HS-27A (cell line): ENCODE results near the gene NXPH4.

Experiments used
- DNase-seq: peaks from one replicate; pipeline ENCODE4 v3.0.0-alpha.2; 2012; ENCODE audit warnings: low read depth, missing footprints

Gene NXPH4

DNA sequence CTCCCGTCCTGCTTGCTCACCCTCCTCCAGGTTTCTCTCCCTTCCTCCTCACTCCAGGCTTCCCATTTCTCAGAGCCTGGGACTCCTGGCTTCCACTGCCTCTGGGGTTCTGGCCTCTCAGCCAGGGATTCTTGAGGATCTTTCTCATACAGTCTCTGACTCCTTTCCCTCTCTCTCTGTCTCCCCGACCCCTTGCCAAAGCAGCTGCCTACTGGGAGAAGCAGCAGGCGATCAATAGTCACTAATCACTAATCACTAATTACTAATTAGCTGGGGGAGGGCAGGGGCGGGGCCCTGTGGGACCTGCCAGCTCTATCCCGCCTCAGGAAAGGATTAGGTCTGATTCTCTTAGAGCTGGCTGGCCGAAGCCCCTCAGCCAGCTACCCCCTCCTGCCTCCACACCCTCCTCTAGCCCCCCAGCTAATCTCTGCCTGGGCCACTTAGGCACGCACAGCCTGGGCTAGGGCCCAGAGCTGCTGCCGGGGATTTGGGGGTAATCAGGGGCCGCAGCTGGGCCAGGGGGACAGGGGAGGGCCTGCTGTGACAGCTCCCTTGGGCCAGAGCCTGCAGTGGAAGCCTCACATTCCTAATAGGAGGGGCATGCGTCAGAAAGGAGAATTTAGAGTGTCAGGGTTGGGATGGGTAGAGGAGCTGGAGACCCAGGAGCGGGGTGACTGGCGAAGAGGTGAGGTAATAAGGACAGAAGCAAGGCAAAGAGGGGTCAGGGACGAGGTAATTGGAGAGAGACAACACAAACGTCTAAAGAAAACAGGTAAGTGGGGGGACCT, 2.8 kb downstream of the NXPH4 start:
- no peak for DNase-seq

DNA sequence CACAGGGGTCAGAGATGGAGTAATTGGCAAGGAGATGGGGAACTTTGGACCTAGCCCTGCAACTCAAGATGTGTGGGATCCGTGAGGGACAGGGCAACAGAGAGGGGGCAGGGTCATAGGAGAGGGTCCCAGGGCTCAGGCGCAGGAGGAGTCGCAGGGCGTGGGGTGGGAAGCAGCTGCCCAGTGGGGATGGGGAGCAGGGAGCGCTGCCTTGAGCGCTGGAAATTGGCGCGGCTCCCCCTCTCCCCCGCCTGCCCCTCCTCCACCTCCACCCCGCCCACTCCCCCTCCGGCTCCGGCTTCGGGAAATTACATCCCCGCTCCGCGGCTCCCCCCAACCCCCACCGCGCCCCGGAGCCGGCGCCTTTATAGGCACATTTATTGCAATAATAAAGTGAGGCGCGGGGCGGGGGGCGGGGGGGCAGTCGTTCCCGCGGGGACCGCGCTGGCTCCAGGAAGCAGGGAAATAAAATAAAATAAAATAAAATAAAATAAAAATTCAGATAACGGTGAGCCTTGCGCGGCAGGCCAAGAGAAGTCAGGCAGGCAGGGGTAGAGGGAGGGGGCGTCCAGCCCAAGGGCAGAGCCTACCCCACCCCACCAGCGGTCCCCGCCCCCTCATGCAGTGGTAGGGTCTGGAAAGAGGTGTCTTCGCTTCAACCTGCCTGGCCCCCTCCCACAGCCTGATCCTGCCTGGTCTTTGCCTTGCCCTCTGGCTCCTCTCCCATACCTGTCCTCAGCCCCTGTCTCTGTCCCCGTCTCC, 3.6 kb downstream of the NXPH4 start:
- DNase-seq: no peak

DNA sequence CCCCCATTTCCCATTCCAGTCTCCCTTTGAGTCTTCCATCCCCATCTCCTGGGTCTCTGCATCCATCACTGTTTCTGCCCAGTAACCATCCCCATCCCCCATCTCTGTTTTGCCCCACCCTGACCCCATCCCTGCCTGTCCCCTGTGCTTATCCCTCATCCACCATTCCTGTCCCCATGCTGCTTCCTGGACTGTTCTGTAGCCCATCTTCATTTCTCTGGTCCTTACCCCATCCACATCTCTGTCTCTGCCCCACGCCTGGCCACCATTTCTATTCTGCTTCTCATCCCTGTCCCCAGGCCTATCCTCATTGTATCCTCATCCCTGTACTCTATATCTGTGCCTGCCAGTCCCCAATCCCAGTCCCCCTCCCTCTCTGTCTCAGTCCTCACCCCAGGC, 4.2 kb downstream of the NXPH4 start:
- no peak for DNase-seq

DNA sequence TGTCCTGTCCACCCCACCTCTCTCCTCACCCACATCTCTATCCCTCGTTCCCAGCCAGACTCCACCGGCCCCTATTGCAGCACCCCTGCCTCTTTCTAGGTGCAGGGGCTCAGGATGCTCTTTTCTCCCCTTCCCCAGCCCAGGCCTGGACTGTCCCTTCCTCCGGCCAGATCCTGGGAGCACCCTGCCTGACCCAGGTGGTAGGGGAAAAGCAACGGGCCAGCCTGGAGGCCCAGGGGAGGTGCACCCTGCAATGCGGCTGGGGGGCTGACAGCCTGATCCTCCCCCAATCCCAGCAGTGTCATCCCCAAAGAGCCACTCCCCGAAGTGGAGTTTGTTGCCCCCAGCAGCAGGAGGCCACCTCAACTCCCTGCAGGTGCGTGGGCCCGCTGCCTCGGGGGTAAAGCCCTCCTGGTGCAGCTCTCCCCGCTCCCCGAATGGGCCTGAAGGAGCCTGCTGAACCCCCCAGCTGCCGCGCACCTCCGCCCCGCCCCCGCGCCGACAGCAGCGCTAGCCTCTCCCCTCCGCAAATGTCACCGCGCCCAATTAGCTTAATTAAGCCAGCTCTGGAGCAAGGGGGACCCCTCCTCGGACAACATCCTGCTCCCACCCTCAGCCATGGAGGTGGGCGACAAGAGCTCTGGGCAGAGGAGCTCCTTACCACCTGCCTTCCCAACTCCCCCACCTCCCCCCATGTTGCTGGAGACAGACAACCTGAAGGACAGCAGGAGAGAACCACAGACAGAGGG, 4.7 kb downstream of the NXPH4 start:
- DNase-seq: no peak

DNA sequence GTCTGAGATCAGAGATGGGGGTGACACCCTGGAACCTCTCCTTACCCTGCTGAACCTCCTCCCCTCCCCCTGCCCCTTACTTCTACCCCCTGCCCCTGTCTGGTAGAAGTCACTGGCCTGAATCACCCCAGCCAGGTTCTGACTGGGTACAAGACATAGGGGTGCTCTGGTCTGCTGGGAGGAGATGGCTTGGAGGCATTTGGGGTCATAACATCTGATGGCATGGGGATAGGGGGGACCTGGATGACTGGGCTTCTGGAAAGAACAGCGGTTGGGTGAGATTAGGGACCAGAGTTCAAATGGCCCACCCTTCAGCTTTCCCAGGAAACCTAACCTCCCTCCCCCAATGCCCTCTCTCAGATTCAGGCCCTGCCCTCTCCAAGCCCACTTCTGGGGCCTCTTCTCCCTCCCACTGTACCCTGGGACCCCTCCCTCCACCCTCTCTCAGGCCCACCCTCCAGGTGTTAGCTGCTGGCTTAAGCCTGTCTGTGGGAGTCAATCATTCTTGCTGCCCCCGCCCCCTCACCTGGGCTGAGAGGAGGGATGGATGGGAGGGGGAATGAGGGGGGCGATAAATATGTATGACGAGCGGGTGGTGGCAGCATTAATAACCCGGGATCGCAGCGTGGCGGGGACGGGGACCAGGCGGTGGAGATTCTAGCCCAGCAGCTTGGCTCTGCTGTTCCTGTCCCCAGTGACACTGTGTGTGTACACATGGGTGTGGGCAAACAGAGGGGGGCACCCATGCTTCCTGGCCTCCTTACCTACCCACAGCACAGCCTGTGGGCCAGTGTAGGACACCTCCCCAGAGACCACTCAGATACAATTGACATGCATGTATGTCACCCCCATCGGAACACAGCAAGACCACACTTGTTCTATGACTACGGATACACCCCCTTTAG, 5.9 kb downstream of the NXPH4 start:
- no peak for DNase-seq

DNA sequence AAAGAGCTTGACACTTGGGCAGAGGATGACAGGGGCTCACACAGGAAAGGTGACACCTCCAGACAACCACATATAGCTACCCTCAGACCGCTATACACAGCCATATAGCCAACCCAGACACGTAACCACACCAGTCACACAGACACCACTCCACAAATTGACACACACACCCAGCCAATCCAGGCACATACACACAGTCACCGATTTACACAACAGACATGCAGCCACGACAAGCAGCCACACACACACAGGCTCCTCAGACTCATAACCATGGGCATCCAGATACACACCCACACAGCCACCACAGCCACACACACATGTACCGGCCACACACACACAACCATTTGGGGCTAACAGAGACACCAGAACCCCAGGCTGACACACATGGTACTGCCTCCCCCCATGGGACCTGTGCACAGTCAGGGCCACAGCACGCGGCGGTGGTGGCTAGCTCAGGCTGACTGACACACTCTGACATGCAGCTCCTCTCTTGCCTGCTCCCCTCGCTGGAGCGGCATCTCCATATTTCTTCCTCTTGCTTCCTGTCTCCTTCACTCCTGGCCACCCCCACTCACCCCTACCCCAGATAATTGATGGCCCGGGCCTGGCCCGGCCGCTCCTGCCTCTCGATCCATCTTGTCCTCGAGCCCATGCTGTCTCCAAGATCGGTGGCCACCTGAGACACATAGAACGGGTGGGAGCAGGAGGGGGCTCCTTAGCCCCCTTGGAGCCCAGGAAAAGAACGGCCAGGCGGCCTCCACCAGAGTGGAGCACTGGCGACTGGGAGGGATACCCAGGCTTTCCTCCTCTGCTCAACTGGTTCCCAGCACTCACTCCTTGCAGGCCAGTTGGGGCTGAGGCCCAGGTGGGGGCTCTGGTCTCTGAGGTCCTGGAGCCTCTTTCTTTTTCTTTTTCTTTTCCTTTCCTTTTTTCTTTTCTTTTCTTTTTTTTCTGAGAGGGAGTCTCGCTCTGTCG, 6.9 kb downstream of the NXPH4 start:
- DNase-seq: no peak

DNA sequence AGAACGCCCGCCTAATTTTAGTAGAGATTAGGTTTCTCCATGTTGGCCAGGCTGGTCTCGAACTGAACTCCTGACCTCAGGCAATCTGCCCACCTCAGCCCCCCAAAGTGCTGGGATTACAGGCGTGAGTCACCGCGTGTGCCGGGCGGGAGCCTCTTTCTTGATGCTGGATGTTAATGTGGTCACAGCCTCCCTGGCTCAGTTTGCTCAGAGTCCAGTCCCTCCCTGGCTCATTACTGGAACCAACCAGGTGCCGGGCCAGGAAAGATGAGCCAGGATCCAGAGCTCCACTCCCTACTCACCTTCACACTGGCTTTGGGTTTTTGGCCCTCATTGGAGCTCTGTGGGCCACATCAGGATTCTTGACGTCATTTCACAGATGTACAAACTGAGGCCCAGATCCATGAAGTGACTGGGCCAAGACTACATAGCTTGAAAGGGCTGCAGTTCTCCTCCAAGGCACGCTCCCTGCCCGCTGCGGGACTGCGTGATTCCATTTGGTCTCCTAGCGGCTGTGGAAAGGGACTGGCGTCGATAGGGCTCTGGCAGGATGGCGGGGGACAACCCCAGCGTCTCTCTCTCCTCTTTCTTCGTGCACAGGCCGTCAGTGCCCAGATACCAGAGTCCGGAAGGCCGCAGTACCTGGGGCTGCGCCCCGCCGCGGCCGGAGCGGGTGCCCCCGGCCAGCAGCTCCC, 7.8 kb downstream of the NXPH4 start:
- no peak for DNase-seq

DNA sequence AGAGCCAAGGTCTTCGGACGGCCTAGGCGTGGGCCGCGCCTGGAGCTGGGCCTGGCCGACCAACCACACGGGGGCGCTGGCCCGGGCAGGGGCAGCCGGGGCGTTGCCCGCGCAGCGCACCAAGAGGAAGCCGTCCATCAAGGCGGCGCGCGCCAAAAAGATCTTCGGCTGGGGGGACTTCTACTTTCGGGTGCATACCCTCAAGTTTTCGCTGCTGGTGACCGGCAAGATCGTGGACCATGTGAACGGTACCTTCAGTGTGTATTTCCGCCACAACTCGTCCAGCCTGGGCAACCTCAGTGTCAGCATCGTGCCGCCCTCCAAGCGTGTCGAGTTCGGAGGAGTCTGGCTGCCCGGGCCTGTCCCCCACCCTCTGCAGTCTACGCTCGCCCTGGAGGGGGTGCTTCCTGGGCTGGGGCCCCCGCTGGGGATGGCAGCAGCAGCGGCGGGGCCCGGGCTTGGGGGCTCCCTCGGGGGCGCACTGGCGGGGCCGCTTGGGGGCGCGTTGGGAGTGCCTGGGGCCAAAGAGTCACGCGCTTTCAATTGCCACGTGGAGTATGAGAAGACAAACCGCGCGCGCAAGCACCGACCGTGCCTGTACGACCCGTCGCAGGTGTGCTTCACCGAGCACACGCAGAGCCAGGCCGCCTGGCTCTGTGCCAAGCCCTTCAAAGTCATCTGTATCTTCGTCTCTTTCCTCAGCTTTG, 8.5 kb downstream of the NXPH4 start:
- no peak for DNase-seq

DNA sequence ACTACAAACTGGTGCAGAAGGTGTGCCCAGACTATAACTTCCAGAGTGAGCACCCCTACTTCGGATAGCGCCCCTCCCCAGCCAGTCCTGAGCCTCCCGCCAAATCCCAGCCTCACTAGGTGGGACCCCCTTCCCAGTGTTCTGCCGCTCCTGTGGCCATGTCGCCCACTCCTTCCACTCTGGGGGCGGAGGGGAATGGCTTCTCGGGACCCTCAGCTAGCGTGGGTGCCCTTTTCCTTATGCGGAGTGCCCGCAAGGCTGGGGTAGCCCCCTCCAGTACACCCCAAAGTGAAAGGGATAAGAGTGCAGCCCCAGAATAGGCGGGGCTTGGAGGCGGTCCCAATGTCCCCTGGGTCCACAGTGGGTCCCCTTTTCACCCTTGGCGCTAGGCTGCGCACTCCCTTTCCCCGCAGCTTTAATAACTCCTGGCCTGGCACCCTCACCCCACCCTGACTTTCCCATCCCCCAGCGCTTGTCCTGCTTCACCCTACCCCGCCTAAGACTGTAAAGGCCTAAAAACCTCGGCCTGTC, 9.2 kb downstream of the NXPH4 start:
- DNase-seq: no peak

DNA sequence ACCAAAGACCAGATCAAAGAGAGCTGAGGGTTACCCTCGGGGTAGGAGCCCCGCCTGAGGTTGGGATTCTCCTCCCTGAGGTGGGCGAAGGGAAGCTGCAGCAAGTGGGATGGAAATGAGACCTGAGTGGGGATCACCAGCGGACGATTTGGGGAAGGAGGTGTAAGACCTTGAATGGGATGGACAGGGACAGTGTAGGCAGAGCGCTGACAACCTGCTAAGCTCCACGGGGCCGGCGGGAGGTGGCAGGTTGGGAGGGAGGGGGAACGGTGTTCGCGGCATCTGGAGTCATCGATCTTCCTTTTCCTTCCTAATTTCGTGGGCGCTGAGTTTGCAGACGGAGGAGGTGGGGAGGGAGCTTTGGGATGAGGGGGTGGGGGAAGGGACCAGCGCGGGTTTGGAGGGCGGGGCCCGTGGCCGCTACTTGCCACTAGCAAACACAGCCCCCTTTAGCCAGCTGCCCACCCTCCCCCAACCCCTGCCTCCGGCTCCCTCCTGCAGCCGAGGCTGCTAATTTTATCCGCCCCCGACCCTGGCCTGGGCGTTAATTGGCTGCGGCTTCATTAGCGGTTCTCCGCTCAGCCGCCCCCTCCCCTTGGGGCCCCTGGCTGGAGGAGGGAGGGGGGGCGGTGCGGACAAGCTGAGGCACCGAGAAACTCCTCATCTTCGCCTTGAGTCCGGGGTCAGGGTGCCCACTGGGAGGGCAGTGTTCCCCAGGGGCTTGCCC, 10.2 kb downstream of the NXPH4 start:
- no peak for DNase-seq

DNA sequence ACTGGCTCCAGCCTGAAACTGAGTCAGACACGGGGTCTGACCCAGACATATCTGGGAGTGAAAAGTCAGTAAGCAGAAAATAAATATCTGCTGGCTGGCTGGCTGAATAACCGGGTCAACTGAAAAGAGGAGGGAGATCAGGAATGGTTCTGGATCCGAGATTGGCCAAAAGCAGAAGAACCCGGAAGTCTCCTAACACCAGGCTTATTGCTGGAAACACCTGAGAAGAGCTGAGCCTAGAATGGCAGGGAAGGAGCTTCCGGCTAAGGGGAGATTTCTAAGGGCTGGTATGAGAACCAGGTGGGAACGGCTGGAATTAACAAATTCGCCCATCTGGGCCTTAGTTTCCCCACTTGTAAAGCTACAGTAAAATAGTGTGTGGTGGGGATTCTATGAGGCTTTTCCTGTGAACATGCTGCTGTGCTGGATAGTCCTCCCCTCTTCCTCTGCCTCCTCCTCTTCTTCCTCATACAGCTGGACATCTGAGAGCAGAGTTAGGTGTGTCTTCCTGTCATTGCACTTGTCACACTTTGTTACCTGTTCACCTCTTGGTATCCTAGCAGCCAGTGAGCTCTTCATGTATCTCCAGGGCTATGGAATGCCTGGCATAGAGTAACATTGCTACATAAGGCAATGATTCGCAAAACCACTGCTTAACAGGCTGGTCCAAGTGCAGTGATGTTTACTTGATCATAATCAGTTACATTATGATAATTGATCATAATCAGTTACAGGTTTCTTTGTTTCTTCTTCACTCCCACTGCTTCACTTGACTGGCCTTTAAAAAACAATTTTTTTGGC, 10.9 kb downstream of the NXPH4 start:
- no peak for DNase-seq

DNA sequence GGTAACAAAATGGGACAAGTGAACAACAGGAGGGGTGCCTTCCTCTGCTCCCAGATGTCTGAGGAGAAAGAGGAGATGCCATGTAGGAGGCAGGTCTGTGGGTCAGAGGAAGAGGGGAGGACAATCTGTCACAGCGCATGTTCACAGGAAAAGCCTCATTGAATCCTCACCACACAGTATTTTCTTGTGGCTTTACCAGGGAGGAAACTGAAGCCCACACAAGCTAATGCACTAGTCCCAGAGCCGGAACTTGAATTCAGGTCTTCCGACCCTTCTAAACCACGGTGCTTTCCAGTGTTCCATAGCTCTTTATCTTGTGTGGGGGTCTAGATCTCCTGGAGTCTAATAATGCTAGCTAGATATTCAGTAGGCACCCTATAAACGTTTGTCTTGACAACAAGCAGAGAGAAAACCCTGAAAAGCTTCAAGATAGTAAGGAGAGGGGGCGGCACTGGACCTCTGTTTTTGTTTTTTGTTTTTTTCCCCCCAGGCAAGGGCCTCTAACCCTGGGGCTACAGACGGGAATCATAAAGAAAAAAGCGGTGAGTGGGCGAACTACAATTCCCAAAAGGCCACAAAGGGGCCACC, 12.5 kb downstream of the NXPH4 start:
- no peak for DNase-seq

DNA sequence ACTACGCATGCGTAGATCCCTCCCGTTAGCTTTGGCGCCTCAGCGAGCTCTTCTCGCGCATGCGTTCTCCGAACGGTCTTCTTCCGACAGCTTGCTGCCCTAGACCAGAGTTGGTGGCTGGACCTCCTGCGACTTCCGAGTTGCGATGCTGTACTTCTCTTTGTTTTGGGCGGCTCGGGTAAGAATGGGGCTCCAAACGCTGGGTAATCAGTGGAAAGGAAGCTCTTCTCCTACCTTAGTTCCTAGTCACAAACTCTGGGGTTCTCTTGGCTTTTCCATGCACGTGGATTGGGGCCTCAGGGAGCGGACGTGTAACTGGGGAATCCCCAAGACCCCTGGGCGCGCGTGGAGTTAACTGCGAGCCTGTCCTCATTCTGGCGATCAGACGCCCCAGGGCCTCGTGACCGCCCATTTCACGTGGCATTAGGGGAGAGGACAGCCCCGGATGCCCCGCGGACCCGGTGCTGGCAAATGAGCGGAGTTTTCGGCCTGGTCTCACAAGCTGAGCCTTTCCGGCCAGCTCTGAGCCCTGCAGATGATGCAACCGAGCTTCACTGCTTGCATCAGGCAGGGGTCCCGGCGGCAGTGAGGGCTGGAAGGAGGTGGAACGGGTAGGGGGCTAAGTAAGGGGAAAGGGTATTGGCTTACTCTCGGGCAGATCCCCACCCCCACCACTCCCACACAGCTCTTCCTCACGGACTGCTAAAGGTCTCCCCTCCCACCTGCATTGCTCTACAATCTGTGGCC, 13.2 kb downstream of the NXPH4 start, which contains the start of gene SHMT2:
Gene SHMT2 (plus strand): TSS at position 78 of the 747 bp plus-strand sequence. CDS start 68 bp downstream, at position 146.
- peak; percentile 90 for DNase-seq

DNA sequence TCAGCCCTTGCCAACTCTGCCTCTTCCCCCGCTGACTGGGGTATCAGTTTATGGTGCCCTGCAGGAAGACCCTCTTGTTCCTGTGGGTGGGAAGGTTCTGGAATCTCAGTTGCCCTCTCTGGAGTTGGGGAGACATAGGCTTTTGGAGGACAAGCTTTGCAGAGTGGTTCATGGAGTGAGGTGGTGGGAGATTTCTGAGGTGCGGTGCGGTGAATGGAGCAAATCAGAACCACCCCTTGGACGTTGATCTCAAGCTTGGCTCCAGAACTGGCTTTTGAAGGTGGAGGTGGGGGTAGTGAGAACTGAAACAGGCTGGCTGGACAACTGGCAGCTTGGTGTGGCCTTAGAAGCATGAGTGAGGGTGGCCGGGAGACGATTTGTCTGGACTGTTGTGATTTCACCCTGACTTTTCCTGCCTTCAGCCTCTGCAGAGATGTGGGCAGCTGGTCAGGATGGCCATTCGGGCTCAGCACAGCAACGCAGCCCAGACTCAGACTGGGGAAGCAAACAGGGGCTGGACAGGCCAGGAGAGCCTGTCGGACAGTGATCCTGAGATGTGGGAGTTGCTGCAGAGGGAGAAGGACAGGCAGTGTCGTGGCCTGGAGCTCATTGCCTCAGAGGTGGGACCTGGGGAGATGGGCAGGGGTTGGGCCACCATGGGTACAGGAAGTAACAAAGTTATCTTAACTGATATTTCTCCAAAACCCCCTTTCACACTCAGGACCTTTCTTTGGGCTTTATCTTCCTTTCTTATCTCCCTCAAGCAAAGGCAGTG, 14.0 kb downstream of the NXPH4 start:
- DNase-seq: no peak

DNA sequence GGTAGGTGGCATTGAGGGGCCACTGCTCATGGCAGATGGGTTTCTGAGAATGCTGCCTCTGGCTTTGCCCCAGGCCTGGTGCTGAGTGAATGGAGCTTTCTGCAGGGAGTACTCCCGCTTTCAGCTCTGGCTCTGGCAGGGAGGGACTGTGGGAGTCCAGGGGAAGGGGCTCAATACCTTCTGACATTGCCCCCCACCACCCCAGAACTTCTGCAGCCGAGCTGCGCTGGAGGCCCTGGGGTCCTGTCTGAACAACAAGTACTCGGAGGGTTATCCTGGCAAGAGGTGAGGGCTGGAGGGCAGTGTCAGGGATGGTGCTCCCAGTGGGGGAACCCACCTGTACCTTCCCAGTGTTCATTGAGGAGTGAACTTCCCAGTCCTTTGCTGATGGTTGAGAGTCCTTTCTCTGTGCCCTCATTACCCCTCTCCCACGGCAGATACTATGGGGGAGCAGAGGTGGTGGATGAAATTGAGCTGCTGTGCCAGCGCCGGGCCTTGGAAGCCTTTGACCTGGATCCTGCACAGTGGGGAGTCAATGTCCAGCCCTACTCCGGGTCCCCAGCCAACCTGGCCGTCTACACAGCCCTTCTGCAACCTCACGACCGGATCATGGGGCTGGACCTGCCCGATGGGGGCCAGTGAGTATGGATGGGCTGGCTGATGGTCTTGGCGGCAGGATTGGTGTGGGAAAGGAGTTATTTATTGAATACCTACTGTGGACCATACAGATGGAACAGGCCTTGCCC, 14.9 kb downstream of the NXPH4 start:
- DNase-seq: no peak
